HL-60 (cell line): Measurements from ENCODE around the gene TRAK2.

Experiments
- DNase-seq, 2 experiments: peaks; one replicate each; pipeline ENCODE4 v3.0.0-alpha.2; 2010 to 2020; ENCODE audit warnings: low read depth in 1 of 2, low spot score in 1 of 2
- H3K27ac ChIP-seq: fragments of 250-450 bp; sonication (Bioruptor Pico); replicated peaks from 2 replicates; pipeline ENCODE4 v1.5.1; 2020; ENCODE audit warnings: mild to moderate bottlenecking, moderate library complexity
- H3K27me3 ChIP-seq: fragments of 250-450 bp; sonication (Bioruptor Pico); 2 replicates; pipeline ENCODE4 v1.5.1; 2021; ENCODE audit warnings: mild to moderate bottlenecking, moderate library complexity; ENCODE audit not compliant: insufficient read depth, poor library complexity, severe bottlenecking
- H3K4me3 ChIP-seq: replicated peaks from 2 replicates; pipeline ENCODE4 v1.5.1; 2011; ENCODE audit warnings: mild to moderate bottlenecking, control low read depth, low read length; ENCODE audit not compliant: insufficient read depth
- GABPA ChIP-seq: IDR thresholded peaks from 2 replicates; pipeline ENCODE4 v1.6.1; 2012; ENCODE audit warnings: low read depth
- POLR2AphosphoS5 ChIP-seq: IDR thresholded peaks from 2 replicates; pipeline ENCODE4 v1.6.1; 2012; ENCODE audit warnings: low read depth
- SPI1 ChIP-seq: IDR thresholded peaks from 2 replicates; pipeline ENCODE4 v1.6.1; 2012; ENCODE audit warnings: low read depth, mild to moderate bottlenecking, borderline replicate concordance
- TF ChIP-seq, protein P1 (sequence below): IDR thresholded peaks from one replicate; pipeline ENCODE4 v1.5.1; 2011; ENCODE audit warnings: low read length, control low read depth, inconsistent platforms; ENCODE audit not compliant: insufficient read depth
- TF ChIP-seq, protein P2 (sequence below): IDR thresholded peaks from 2 replicates; pipeline ENCODE4 v1.6.1; 2012; ENCODE audit warnings: low read depth; ENCODE audit not compliant: insufficient replicate concordance

Gene TRAK2

DNA sequence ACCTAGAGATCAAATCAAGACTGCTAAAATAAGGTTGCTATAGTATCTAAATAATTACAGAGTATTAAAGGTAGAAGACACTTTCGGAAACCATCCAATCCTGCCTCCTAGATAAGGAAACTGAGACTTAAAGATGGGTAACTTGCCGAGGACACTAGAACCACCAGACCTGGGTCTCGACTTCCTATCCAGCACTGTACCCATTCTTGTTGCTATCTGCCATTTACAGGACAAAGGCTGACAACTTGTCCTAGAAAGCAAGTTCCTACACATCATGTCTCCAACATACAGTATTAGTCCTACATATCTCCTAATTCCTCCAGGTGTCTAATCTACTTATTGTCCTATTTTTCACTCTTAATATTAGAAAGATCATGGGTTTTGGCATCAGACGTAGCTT is 37.7 kb downstream of the TRAK2 start:
- Histone ChIP-seq H3K27me3 (no peaks in the 10 kb centered on the region), H3K27ac (no peak overlapping the region), H3K4me3 (no peak overlapping the region)
- TF ChIP-seq, protein P1, sequence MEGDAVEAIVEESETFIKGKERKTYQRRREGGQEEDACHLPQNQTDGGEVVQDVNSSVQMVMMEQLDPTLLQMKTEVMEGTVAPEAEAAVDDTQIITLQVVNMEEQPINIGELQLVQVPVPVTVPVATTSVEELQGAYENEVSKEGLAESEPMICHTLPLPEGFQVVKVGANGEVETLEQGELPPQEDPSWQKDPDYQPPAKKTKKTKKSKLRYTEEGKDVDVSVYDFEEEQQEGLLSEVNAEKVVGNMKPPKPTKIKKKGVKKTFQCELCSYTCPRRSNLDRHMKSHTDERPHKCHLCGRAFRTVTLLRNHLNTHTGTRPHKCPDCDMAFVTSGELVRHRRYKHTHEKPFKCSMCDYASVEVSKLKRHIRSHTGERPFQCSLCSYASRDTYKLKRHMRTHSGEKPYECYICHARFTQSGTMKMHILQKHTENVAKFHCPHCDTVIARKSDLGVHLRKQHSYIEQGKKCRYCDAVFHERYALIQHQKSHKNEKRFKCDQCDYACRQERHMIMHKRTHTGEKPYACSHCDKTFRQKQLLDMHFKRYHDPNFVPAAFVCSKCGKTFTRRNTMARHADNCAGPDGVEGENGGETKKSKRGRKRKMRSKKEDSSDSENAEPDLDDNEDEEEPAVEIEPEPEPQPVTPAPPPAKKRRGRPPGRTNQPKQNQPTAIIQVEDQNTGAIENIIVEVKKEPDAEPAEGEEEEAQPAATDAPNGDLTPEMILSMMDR = no peak
- TF ChIP-seq POLR2AphosphoS5 (no peak), GABPA (no peak), SPI1 (no peak)
- TF ChIP-seq, protein P2, sequence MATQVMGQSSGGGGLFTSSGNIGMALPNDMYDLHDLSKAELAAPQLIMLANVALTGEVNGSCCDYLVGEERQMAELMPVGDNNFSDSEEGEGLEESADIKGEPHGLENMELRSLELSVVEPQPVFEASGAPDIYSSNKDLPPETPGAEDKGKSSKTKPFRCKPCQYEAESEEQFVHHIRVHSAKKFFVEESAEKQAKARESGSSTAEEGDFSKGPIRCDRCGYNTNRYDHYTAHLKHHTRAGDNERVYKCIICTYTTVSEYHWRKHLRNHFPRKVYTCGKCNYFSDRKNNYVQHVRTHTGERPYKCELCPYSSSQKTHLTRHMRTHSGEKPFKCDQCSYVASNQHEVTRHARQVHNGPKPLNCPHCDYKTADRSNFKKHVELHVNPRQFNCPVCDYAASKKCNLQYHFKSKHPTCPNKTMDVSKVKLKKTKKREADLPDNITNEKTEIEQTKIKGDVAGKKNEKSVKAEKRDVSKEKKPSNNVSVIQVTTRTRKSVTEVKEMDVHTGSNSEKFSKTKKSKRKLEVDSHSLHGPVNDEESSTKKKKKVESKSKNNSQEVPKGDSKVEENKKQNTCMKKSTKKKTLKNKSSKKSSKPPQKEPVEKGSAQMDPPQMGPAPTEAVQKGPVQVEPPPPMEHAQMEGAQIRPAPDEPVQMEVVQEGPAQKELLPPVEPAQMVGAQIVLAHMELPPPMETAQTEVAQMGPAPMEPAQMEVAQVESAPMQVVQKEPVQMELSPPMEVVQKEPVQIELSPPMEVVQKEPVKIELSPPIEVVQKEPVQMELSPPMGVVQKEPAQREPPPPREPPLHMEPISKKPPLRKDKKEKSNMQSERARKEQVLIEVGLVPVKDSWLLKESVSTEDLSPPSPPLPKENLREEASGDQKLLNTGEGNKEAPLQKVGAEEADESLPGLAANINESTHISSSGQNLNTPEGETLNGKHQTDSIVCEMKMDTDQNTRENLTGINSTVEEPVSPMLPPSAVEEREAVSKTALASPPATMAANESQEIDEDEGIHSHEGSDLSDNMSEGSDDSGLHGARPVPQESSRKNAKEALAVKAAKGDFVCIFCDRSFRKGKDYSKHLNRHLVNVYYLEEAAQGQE = no peak
- DNase-seq = no peak

DNA sequence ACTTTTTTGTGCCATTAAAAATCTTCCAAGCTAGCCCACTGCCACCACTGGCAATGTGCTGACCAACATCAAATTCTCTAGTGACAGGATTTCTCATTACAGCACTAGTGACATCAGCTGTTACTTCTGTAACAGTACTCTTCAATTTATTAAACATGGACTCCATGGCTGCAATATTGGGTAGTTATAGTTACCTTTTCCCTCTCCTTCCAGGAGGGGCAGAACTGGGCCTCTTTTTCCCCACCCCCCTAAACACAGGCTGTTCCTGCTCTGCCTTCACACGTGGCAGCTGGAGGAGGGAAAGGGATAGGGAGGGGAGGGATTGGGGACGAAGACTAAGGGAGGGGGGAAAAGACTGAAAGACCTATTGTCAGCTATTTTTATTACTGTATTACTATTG is 38.1 kb downstream of the TRAK2 start:
- TF ChIP-seq, protein P1 = no peak
- no peak for TF ChIP-seq SPI1
- TF ChIP-seq POLR2AphosphoS5 = no peak
- TF ChIP-seq, protein P2 = no peak
- no peak for TF ChIP-seq GABPA

DNA sequence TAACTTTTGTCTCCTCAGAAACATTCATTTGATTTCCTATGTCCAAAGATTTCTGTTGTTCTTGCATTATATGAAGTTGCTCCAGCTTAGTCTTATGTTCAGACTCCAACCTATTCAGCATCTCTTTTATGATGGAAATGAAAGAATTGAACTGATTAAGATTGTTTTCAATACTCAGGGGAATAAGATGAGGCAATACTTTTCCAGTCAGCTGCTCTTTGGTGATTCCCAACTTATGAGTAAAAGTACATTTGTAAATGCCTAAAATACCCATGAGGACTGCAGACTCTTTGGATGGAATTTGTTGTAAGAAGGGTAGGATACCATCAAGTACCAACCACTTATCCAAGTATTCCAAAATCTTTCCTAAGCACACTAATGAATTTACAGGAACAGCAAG is 39.8 kb downstream of the TRAK2 start:
- no peak overlapping the region for H3K27ac ChIP-seq
- H3K4me3 ChIP-seq = no peak overlapping the region
- no peaks in the 10 kb centered on the region for H3K27me3 ChIP-seq
- TF ChIP-seq POLR2AphosphoS5 (no peak), GABPA (no peak), SPI1 (no peak)
- TF ChIP-seq, protein P1 = no peak
- TF ChIP-seq, protein P2 = no peak
- DNase-seq = no peak

More for the DNA sequence above, 38.1 kb downstream of the TRAK2 start:
- H3K27ac ChIP-seq = no peak overlapping the region
- no peak for DNase-seq
- H3K27me3 ChIP-seq = no peaks in the 10 kb centered on the region
- no peak overlapping the region for H3K4me3 ChIP-seq
